ENCODE measurements around the gene OIT3.

GRCh38 chr10:72924351-72924750 is 30.8 kb downstream of the OIT3 start:
- no peak for TF ChIP-seq POLR2A (IDR thresholded peaks at IDR 0.05)
- TF ChIP-seq CTCF (IDR thresholded peaks at IDR 0.05): no peak

All from testis (tissue), 2 donors.